Endothelial cell of umbilical vein (primary cell): ENCODE data around the gene KY. TPM values are rescaled to one million over a fixed set of nuclear protein-coding genes. Genes with fewer than 3 reads are reported as not detected.

Experiments
- BruUV-seq: library from RNA; stranded (reverse); fragments of 400-500 nt; replicated peaks from 2 replicates; lab custom pipeline; 2021; lab: Mats Ljungman, UMichigan
- CTCF ChIA-PET: fragments of 300-600, 350-600 bp; sonication (Branson Sonifier 250); formaldehyde crosslinking; loops from one replicate; lab custom pipeline; 2021; ENCODE audit warnings: antibody characterized with exemption, inconsistent platforms; lab: Charles Lee
- POLR2A ChIA-PET: fragments of 300-600, 350-600 bp; sonication (Branson Sonifier 250); formaldehyde crosslinking; loops from one replicate; lab custom pipeline; 2021; ENCODE audit warnings: antibody characterized with exemption, inconsistent platforms; lab: Charles Lee
- DNase-seq: peaks from one replicate; pipeline ENCODE4 v3.0.0-alpha.2; 2011; ENCODE audit warnings: low read depth, low spot score
- FAIRE-seq: peaks from 2 replicates; lab custom pipeline; 2011; peaks lifted over from hg19 to GRCh38; lab: Jason Lieb, UNC
- H2AFZ ChIP-seq: 2 replicates; pipeline ENCODE4 v1.6.0; 2012; ENCODE audit warnings: low read depth, low read length, control low read depth, inconsistent platforms
- H3K27ac ChIP-seq: 2 replicates; pipeline ENCODE4 v1.5.1; 2011; ENCODE audit warnings: low read depth, mild to moderate bottlenecking, control low read depth, low read length, moderate library complexity; ENCODE audit not compliant: insufficient read depth
- H3K27me3 ChIP-seq, 2 experiments: 2 replicates each; pipeline versions ENCODE4 v1.6.0 to v1.6.1; 2011; ENCODE audit warnings: low read length in 2 of 2, mixed read lengths in 1 of 2; ENCODE audit not compliant: control insufficient read depth in 2 of 2, insufficient read depth in 2 of 2
- H3K36me3 ChIP-seq, 2 experiments: 2 replicates in 1 of 2; 3 replicates in 1 of 2; pipeline ENCODE4 v1.5.1; 2011; ENCODE audit warnings: low read length in 2 of 2, mild to moderate bottlenecking in 1 of 2, moderate library complexity in 1 of 2; ENCODE audit not compliant: control insufficient read depth in 2 of 2, insufficient read depth in 2 of 2; ENCODE audit errors: extremely low read depth in 1 of 2
- H3K4me1 ChIP-seq: 3 replicates; pipeline ENCODE4 v1.5.1; 2011; ENCODE audit warnings: mild to moderate bottlenecking, low read length; ENCODE audit not compliant: control insufficient read depth, insufficient read depth; ENCODE audit errors: extremely low read depth
- H3K4me2 ChIP-seq: 2 replicates; pipeline ENCODE4 v1.6.1; 2011; ENCODE audit warnings: low read length, control low read depth, mixed read lengths; ENCODE audit not compliant: insufficient read depth
- H3K4me3 ChIP-seq, 3 experiments: fragments of 200-600 bp in 1 of 3; sonication (generic), shearing (Covaris generic) in 1 of 3; replicated peaks in 1 of 3; 2 replicates each; pipeline ENCODE4 v1.5.1; 2011 to 2016; ENCODE audit warnings: control low read depth in 3 of 3, low read length in 3 of 3, mild to moderate bottlenecking in 2 of 3, inconsistent platforms in 1 of 3, low read depth in 1 of 3, moderate library complexity in 1 of 3; ENCODE audit not compliant: insufficient read depth in 1 of 3
- H3K79me2 ChIP-seq: 2 replicates; pipeline ENCODE4 v1.6.0; 2012; ENCODE audit warnings: low read length, inconsistent platforms; ENCODE audit not compliant: control insufficient read depth, insufficient read depth
- H3K9ac ChIP-seq: replicated peaks from 2 replicates; pipeline ENCODE3; 2011; ENCODE audit warnings: low read length, control low read depth; ENCODE audit not compliant: insufficient read depth; ENCODE audit errors: extremely low read depth
- H3K9me1 ChIP-seq: replicated peaks from 3 replicates; pipeline ENCODE4 v1.6.0; 2011; ENCODE audit warnings: mild to moderate bottlenecking, low read length; ENCODE audit not compliant: control insufficient read depth, insufficient read depth; ENCODE audit errors: extremely low read depth
- H3K9me3 ChIP-seq: replicated peaks from 2 replicates; pipeline ENCODE4 v1.5.1; 2012; ENCODE audit warnings: low read length, inconsistent platforms; ENCODE audit not compliant: control insufficient read depth, insufficient read depth
- H4K20me1 ChIP-seq: replicated peaks from 2 replicates; pipeline ENCODE3; 2011; ENCODE audit warnings: mild to moderate bottlenecking, low read length; ENCODE audit not compliant: control insufficient read depth, insufficient read depth; ENCODE audit errors: extremely low read depth
- CTCF ChIP-seq, 2 donors: IDR thresholded peaks; 1 replicate in 1 of 2; 2 replicates in 1 of 2; pipeline ENCODE4 v1.5.1; 2011; ENCODE audit warnings: low read length in 2 of 2, mild to moderate bottlenecking in 2 of 2, moderate library complexity in 2 of 2, control low read depth in 1 of 2, inconsistent platforms in 1 of 2, low read depth in 1 of 2; ENCODE audit not compliant: insufficient read depth in 1 of 2; ENCODE audit errors: extremely low read depth in 1 of 2
- FOS ChIP-seq: IDR thresholded peaks from 2 replicates; pipeline ENCODE4 v1.6.1; 2011; ENCODE audit warnings: mild to moderate bottlenecking, low read length, moderate library complexity, borderline replicate concordance; ENCODE audit not compliant: insufficient read depth
- GATA2 ChIP-seq: IDR thresholded peaks from 2 replicates; pipeline ENCODE4 v1.7.0; 2011; ENCODE audit warnings: low read depth, mild to moderate bottlenecking, moderate library complexity, mixed read lengths, low read length; ENCODE audit not compliant: insufficient read length, insufficient read depth
- JUN ChIP-seq: IDR thresholded peaks from 2 replicates; pipeline ENCODE4 v1.6.1; 2011; ENCODE audit warnings: borderline replicate concordance, low read depth; ENCODE audit not compliant: insufficient read length, insufficient read depth
- MYC ChIP-seq: IDR thresholded peaks from one replicate; pipeline ENCODE4 v1.6.1; 2011; ENCODE audit warnings: mild to moderate bottlenecking, low read depth, low read length
- POLR2A ChIP-seq: IDR thresholded peaks from 2 replicates; pipeline ENCODE4 v1.6.1; 2012; ENCODE audit warnings: low read depth, mild to moderate bottlenecking, control low read depth, low read length
- POLR2AphosphoS5 ChIP-seq: IDR thresholded peaks from 2 replicates; pipeline ENCODE4 v1.6.1; 2012; ENCODE audit warnings: low read depth, mild to moderate bottlenecking, control low read depth, low read length, moderate library complexity; ENCODE audit not compliant: insufficient read depth
- dilution Hi-C: fragments of 300-500 bp; cut with MboI; formaldehyde crosslinking; loops from one replicate; pipeline ENCODE4 v1.15.0; 2019; ENCODE audit warnings: low sequenced_read_pairs; ENCODE audit not compliant: extremely low pct_ligation_motif_present
- intact Hi-C: fragments of 100-400 bp; cut with micrococcal nuclease; formaldehyde crosslinking; loops from one replicate; pipeline ENCODE4 v1.10.0; 2022
- polyA plus RNA-seq, 4 experiments: library from polyadenylated mRNA; depleted of rRNA in 3 of 4; stranded (reverse) in 3 of 4; unstranded in 1 of 4; fragments of >200 nt; gene quantifications; 2 replicates each; pipeline versions ENCODE4 v1.2.1 to v1.2.3, GENCODE V29; 2011 to 2012; ENCODE audit warnings: missing spikeins in 1 of 4
- total RNA-seq: library from RNA; stranded (reverse); gene quantifications from 2 replicates; pipeline ENCODE4 v1.2.3, GENCODE V29; 2021
- TF ChIP-seq, protein P1 (sequence below): IDR thresholded peaks from 2 replicates; pipeline ENCODE4 v1.6.1; 2011; ENCODE audit not compliant: insufficient read depth, insufficient read length

The KY gene
- total and polyA plus RNA-seq, 2 donors (not counting 3 experiments of a cell fraction or from before 2014, with no cell fraction given): not detected

DNA sequence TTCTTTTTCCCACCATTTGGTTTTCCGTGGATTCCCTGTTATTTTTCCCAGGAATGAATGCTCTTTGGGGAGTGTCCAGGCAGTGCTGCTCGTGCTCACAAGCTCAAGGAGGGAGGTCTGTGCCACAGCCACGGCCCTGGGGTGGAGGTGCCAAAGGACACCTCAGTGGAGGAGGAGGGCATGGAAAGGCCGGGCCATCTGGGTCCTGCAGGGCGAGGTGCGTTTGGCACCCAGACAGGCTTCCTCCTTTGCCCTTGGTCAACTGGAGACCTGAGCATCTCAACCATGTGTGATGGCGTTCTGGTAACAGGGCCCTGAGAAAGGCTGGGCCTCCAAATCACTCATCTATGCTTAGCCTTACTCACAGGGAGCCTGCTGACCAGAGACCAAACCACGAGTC is 25.4 kb downstream of the KY start:
- ChIA-PET POLR2A (no interaction called here), CTCF (interaction anchor here (1.2 kb wide), 1 partner anchor 130 kb away, joined by 3 read pairs; no protein-coding TSS in a partner anchor)
- H3K9me1 ChIP-seq: no peaks in the 10 kb centered on the region
- BruUV-seq: no TSS peak
- no peak overlapping the region for H3K4me2 ChIP-seq
- FAIRE-seq: no peak
- H4K20me1 ChIP-seq: no peaks in the 10 kb centered on the region
- H3K79me2 ChIP-seq: no peaks in the 10 kb centered on the region
- H3K27me3 ChIP-seq: no peaks in the 10 kb centered on the region
- no peak overlapping the region for H3K9ac ChIP-seq
- no peaks in the 10 kb centered on the region for H3K4me1 ChIP-seq
- dilution Hi-C loops (no loop called here), intact Hi-C loops (no loop called here)
- no peaks in the 10 kb centered on the region for H3K9me3 ChIP-seq
- no peak overlapping the region for H3K27ac ChIP-seq
- no peaks in the 10 kb centered on the region for H3K36me3 ChIP-seq
- H3K4me3 ChIP-seq: no peak overlapping the region
- TF ChIP-seq MYC: no peak
- no peak for TF ChIP-seq POLR2AphosphoS5
- TF ChIP-seq FOS: no peak
- H2AFZ ChIP-seq: no peak overlapping the region
- no peak for DNase-seq

DNA sequence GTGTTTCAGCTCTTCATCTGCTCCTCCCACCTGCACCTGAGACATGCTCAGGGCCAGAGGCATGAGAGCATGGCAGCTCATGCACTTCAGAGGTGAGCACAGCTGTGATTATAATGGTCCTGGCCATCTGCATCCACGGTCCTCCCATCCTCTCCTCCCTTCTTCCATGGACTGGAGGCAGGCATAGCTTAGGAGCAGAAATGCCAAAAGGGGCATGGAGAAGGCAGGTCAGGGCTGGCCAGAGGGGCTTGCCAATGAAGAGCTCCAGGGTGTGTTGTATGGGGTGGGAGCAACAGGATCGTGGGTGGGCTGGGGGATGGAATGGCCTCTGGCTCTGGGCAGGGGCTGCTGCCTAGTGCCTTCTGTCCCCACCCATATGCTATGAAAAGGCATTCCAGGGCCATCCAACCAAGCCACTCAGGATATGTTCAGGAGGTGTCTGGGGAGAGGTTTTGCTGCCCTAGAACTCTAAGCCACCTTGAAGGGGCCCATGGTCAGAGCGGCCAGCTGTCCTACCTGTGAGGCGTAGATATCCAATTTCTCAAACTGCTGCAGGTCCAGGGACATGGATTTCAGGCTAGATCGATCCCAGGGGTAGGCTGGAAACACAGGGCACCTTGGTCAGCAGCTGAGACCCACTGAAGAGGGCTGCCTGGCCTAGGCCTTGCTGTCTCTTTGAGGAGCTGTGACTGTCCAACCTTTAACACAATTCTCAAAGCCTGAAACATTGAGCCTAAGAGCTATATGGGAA is 26.1 kb downstream of the KY start:
- no peaks in the 10 kb centered on the region for H4K20me1 ChIP-seq
- H3K36me3 ChIP-seq: no peaks in the 10 kb centered on the region
- TF ChIP-seq, protein P1, sequence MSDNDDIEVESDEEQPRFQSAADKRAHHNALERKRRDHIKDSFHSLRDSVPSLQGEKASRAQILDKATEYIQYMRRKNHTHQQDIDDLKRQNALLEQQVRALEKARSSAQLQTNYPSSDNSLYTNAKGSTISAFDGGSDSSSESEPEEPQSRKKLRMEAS: no peak
- TF ChIP-seq MYC: no peak
- no peak for TF ChIP-seq CTCF (IDR thresholded peaks at IDR 0.05; ENCODE audit: extremely low read depth in 1 of 2, insufficient read depth in 1 of 2, low read depth in 1 of 2, low read length in 2 of 2)
- no peak for TF ChIP-seq POLR2A
- no peak for TF ChIP-seq GATA2
- TF ChIP-seq JUN: no peak
- TF ChIP-seq FOS: no peak
- no peaks in the 10 kb centered on the region for H3K9me3 ChIP-seq
- FAIRE-seq (no peak), DNase-seq (no peak)
- BruUV-seq: no TSS peak
- POLR2A ChIA-PET: no interaction called here
- no peak overlapping the region for H3K4me2 ChIP-seq
- no peak overlapping the region for H3K4me3 ChIP-seq
- no peak overlapping the region for H3K9ac ChIP-seq
- dilution Hi-C loops (no loop called here), intact Hi-C loops (no loop called here)
- no peaks in the 10 kb centered on the region for H3K4me1 ChIP-seq
- no peak overlapping the region for H3K27ac ChIP-seq
- H3K79me2 ChIP-seq: no peaks in the 10 kb centered on the region
- H3K27me3 ChIP-seq: no peaks in the 10 kb centered on the region
- no peaks in the 10 kb centered on the region for H3K9me1 ChIP-seq
- H2AFZ ChIP-seq: no peak overlapping the region
- CTCF ChIA-PET: interaction anchor here (1.2 kb wide), 1 partner anchor 130 kb away, joined by 3 read pairs; no protein-coding TSS in a partner anchor
